ENCODE measurements around the gene VSIG4.
A peak's percentile ranks its signal among the peaks of the same experiment; 100 is the strongest.

VSIG4 gene

DNA sequence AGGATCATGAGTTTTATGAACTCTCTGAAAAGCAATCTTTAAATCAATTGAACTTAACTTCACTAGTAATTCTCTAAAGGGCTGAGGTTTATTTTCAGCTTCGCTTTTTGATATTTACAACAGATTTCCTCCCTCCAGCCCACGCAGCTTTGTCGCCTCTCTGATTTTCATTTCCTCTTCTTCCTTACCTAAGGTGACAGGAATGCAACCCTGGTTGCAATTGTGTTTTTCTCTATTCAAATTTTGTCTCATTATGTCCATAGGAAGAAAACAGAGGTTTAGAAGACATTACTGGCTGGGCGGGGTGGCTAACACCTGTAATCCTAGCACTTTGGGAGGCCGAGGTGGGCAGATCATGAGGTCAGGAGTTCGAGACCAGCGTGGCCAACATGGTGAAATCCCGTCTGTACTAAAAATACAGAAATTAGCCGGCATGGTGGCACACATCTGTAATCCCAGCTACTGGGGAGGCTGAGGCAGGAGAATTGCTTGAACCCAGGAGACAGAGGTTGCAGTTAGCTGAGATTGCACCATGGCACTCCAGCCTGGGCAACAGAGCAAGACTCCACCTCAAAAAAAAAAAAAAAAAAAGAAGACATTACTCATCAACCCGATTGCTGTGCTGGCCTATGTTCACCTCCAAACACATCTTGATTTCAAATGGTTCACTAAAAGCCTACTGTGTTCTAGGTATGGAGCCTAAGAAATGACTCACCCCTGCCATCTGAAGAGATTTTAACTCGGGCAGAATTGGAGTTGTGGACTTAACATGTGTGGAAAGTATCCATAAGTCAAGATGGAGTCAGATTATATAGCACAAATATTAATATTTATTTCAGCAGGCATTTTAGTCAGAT, 36.8 kb downstream of the VSIG4 start:
- TF ChIP-seq, protein P1, sequence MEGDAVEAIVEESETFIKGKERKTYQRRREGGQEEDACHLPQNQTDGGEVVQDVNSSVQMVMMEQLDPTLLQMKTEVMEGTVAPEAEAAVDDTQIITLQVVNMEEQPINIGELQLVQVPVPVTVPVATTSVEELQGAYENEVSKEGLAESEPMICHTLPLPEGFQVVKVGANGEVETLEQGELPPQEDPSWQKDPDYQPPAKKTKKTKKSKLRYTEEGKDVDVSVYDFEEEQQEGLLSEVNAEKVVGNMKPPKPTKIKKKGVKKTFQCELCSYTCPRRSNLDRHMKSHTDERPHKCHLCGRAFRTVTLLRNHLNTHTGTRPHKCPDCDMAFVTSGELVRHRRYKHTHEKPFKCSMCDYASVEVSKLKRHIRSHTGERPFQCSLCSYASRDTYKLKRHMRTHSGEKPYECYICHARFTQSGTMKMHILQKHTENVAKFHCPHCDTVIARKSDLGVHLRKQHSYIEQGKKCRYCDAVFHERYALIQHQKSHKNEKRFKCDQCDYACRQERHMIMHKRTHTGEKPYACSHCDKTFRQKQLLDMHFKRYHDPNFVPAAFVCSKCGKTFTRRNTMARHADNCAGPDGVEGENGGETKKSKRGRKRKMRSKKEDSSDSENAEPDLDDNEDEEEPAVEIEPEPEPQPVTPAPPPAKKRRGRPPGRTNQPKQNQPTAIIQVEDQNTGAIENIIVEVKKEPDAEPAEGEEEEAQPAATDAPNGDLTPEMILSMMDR (conservative IDR thresholded peaks at IDR 0.05; ENCODE audit: low read length) = no peak
- no peak for TF ChIP-seq EZH2phosphoT487 (IDR thresholded peaks at IDR 0.05; ENCODE audit: borderline replicate concordance)
- Histone ChIP-seq H3K36me3 (ENCODE audit: insufficient read depth, low read length) (no peaks in the 10 kb centered on the region), H3F3A (ENCODE audit: low read depth) (peaks cover 10% of the 10 kb centered on the region), H3K9me3 (ENCODE audit: insufficient read depth, low read depth, low read length) (no peaks in the 10 kb centered on the region), H2AFZ (ENCODE audit: low read length) (no peak overlapping the region), H4K20me1 (ENCODE audit: insufficient read depth, low read length, poor library complexity, severe bottlenecking) (no peaks in the 10 kb centered on the region), H3K4me3 (ENCODE audit: low read length, poor library complexity, severe bottlenecking) (no peak overlapping the region), H3K79me2 (ENCODE audit: insufficient read depth, low read length) (no peaks in the 10 kb centered on the region), H3K4me1 (ENCODE audit: insufficient read depth, low read length, poor library complexity, severe bottlenecking) (peaks cover 94% of the 10 kb centered on the region), H3K4me2 (ENCODE audit: low read depth, low read length, poor library complexity, severe bottlenecking) (no peak overlapping the region), H3K9ac (ENCODE audit: low read depth, low read length, poor library complexity, severe bottlenecking) (peak overlapping the region; percentile 78), H3K9me2 (replicated peaks; ENCODE audit: low read depth, low read length) (no peaks in the 10 kb centered on the region), H3K27me3 (ENCODE audit: insufficient read depth, low read length, poor library complexity, severe bottlenecking) (no peaks in the 10 kb centered on the region)

DNA sequence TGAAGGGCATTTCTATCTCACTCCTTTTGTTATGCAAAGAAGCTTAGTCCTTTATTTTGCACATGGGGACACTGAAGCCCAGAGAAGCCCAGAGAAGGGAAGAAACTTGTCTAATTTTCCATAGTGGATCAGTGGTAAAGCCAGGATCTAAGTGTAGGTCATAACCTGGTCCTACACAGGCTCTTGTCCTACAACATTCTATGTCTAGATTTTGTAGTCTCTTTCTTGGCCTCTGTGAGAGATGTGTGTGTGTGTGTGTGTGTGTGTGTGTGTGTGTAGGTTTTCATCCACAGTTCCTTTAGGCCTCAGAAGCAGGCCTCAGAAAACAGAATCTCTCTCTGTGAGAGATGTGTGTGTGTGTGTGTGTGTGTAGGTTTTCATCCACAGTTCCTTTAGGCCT, 38.3 kb downstream of the VSIG4 start:
- H2AFZ ChIP-seq (ENCODE audit: low read length) = no peak overlapping the region
- peaks cover 93% of the 10 kb centered on the region for H3K4me1 ChIP-seq (ENCODE audit: insufficient read depth, low read length, poor library complexity, severe bottlenecking)

DNA sequence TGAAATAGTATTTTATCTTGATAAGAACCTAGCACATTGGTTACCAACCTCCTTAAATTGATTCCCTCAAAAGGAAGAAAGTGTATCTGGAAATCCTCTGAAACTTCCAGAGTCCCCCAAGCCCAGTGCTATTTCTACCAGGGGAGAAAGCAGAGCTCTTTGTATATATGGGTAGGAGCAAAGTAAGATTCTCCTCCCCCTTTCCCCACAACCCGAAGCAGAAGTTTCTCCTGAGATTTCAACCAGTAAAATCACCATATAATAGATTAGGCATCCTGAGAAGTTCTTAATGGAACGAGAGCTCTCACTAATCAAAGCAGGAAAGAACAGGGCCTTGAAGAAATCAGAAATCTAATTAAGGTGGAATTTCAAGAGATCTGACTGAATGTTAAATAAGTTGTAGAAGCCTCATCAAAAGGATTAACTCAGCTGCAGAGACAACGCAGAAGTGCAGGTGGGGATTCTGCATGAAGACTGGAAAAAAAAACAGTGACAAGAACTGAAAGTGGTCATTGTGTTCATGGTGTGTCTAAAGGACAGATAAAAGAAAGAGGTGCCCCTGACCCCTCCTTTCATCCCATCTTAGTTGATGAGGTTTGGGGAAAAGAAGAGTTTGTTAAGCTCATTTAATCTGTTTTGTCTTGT, 39.1 kb downstream of the VSIG4 start:
- Histone ChIP-seq H3K4me2 (ENCODE audit: low read depth, low read length, poor library complexity, severe bottlenecking) (peak overlapping the region; percentile 11), H3K36me3 (ENCODE audit: insufficient read depth, low read length) (no peaks in the 10 kb centered on the region), H3K4me3 (ENCODE audit: low read length, poor library complexity, severe bottlenecking) (no peak overlapping the region), H3K4me1 (ENCODE audit: insufficient read depth, low read length, poor library complexity, severe bottlenecking) (peaks cover 93% of the 10 kb centered on the region), H4K20me1 (ENCODE audit: insufficient read depth, low read length, poor library complexity, severe bottlenecking) (no peaks in the 10 kb centered on the region), H2AFZ (ENCODE audit: low read length) (no peak overlapping the region), H3K9me3 (ENCODE audit: insufficient read depth, low read depth, low read length) (no peaks in the 10 kb centered on the region), H3K9ac (ENCODE audit: low read depth, low read length, poor library complexity, severe bottlenecking) (peak overlapping the region; percentile 67), H3K79me2 (ENCODE audit: insufficient read depth, low read length) (no peaks in the 10 kb centered on the region), H3F3A (ENCODE audit: low read depth) (peaks cover 8% of the 10 kb centered on the region), H3K9me2 (replicated peaks; ENCODE audit: low read depth, low read length) (no peaks in the 10 kb centered on the region), H3K27me3 (ENCODE audit: insufficient read depth, low read length, poor library complexity, severe bottlenecking) (no peaks in the 10 kb centered on the region)
- TF ChIP-seq, protein P1 (conservative IDR thresholded peaks at IDR 0.05; ENCODE audit: low read length) = no peak
- TF ChIP-seq EZH2phosphoT487 (IDR thresholded peaks at IDR 0.05; ENCODE audit: borderline replicate concordance) = no peak

More for the DNA sequence above, 38.3 kb downstream of the VSIG4 start:
- Histone ChIP-seq H3K9ac (ENCODE audit: low read depth, low read length, poor library complexity, severe bottlenecking) (peak overlapping the region; percentile 35), H4K20me1 (ENCODE audit: insufficient read depth, low read length, poor library complexity, severe bottlenecking) (no peaks in the 10 kb centered on the region), H3K79me2 (ENCODE audit: insufficient read depth, low read length) (no peaks in the 10 kb centered on the region), H3K9me3 (ENCODE audit: insufficient read depth, low read depth, low read length) (no peaks in the 10 kb centered on the region), H3K4me2 (ENCODE audit: low read depth, low read length, poor library complexity, severe bottlenecking) (no peak overlapping the region), H3K9me2 (replicated peaks; ENCODE audit: low read depth, low read length) (no peaks in the 10 kb centered on the region), H3K27me3 (ENCODE audit: insufficient read depth, low read length, poor library complexity, severe bottlenecking) (no peaks in the 10 kb centered on the region), H3K36me3 (ENCODE audit: insufficient read depth, low read length) (no peaks in the 10 kb centered on the region), H3K4me3 (ENCODE audit: low read length, poor library complexity, severe bottlenecking) (no peak overlapping the region), H3F3A (ENCODE audit: low read depth) (peaks cover 10% of the 10 kb centered on the region)
- TF ChIP-seq, protein P1 (conservative IDR thresholded peaks at IDR 0.05; ENCODE audit: low read length) = no peak
- TF ChIP-seq EZH2phosphoT487 (IDR thresholded peaks at IDR 0.05; ENCODE audit: borderline replicate concordance) = no peak

Data from Loucy (cell line).